ENCODE results near the gene GPC6.

GPC6 gene

GRCh38 chr13:93865235-93865634 lies 638.6 kb downstream of the GPC6 start:
- Histone ChIP-seq H3K9me2 (ENCODE audit: low read depth, low read length) (no peaks in the 10 kb centered on the region), H2AFZ (ENCODE audit: low read length) (no peak overlapping the region), H3K4me1 (ENCODE audit: insufficient read depth, low read length, severe bottlenecking) (no peaks in the 10 kb centered on the region), H3K9ac (ENCODE audit: low read length) (no peak overlapping the region), H3K36me3 (ENCODE audit: insufficient read depth, low read length) (no peaks in the 10 kb centered on the region), H3K27ac (ENCODE audit: low read depth, low read length, poor library complexity, severe bottlenecking) (no peak overlapping the region), H3K4me2 (ENCODE audit: low read length) (no peak overlapping the region), H3K4me3 (ENCODE audit: low read depth, low read length, poor library complexity, severe bottlenecking) (no peak overlapping the region), H3K27me3 (ENCODE audit: insufficient read depth, low read length) (no peaks in the 10 kb centered on the region), H4K20me1 (ENCODE audit: insufficient read depth, low read length) (no peaks in the 10 kb centered on the region), H3K9me3 (ENCODE audit: low read length) (no peaks in the 10 kb centered on the region), H3F3A (ENCODE audit: insufficient read depth, low read length) (no peaks in the 10 kb centered on the region), H3K79me2 (ENCODE audit: insufficient read depth, low read length) (no peaks in the 10 kb centered on the region)
- TF ChIP-seq CTCF (IDR thresholded peaks at IDR 0.05; ENCODE audit: low read length) (no peak), EZH2 (IDR thresholded peaks at IDR 0.05; ENCODE audit: borderline replicate concordance, low read length) (no peak)

- H3K27ac ChIP-seq (ENCODE audit: low read depth, low read length, poor library complexity, severe bottlenecking): no peak overlapping the region
- H3K9me2 ChIP-seq (ENCODE audit: low read depth, low read length): no peaks in the 10 kb centered on the region
- no peaks in the 10 kb centered on the region for H3K4me1 ChIP-seq (ENCODE audit: insufficient read depth, low read length, severe bottlenecking)
- H3K9ac ChIP-seq (ENCODE audit: low read length): no peak overlapping the region
- TF ChIP-seq EZH2 (IDR thresholded peaks at IDR 0.05; ENCODE audit: borderline replicate concordance, low read length) (no peak), CTCF (IDR thresholded peaks at IDR 0.05; ENCODE audit: low read length) (no peak)
- H3K27me3 ChIP-seq (ENCODE audit: insufficient read depth, low read length): no peaks in the 10 kb centered on the region
- no peak overlapping the region for H3K4me2 ChIP-seq (ENCODE audit: low read length)
- no peaks in the 10 kb centered on the region for H3K36me3 ChIP-seq (ENCODE audit: insufficient read depth, low read length)
- no peak overlapping the region for H3K4me3 ChIP-seq (ENCODE audit: low read depth, low read length, poor library complexity, severe bottlenecking)
- H4K20me1 ChIP-seq (ENCODE audit: insufficient read depth, low read length): no peaks in the 10 kb centered on the region
- no peaks in the 10 kb centered on the region for H3K9me3 ChIP-seq (ENCODE audit: low read length)
- H2AFZ ChIP-seq (ENCODE audit: low read length): no peak overlapping the region
- H3F3A ChIP-seq (ENCODE audit: insufficient read depth, low read length): no peaks in the 10 kb centered on the region
- H3K79me2 ChIP-seq (ENCODE audit: insufficient read depth, low read length): no peaks in the 10 kb centered on the region
Observed at GRCh38 chr13:93867481-93867880, 640.9 kb downstream of the GPC6 start.

- Histone ChIP-seq H3K4me2 (ENCODE audit: low read length) (no peak overlapping the region), H3K9me3 (ENCODE audit: low read length) (no peaks in the 10 kb centered on the region), H3K27me3 (ENCODE audit: insufficient read depth, low read length) (no peaks in the 10 kb centered on the region), H3K4me3 (ENCODE audit: low read depth, low read length, poor library complexity, severe bottlenecking) (no peak overlapping the region), H3K36me3 (ENCODE audit: insufficient read depth, low read length) (no peaks in the 10 kb centered on the region), H3F3A (ENCODE audit: insufficient read depth, low read length) (no peaks in the 10 kb centered on the region), H3K4me1 (ENCODE audit: insufficient read depth, low read length, severe bottlenecking) (no peaks in the 10 kb centered on the region), H3K9me2 (ENCODE audit: low read depth, low read length) (no peaks in the 10 kb centered on the region; the same call in 1 of the 2 replicates), H2AFZ (ENCODE audit: low read length) (no peak overlapping the region), H3K27ac (ENCODE audit: low read depth, low read length, poor library complexity, severe bottlenecking) (no peak overlapping the region), H4K20me1 (ENCODE audit: insufficient read depth, low read length) (no peaks in the 10 kb centered on the region), H3K79me2 (ENCODE audit: insufficient read depth, low read length) (no peaks in the 10 kb centered on the region), H3K9ac (ENCODE audit: low read length) (no peak overlapping the region)
- TF ChIP-seq EZH2 (IDR thresholded peaks at IDR 0.05; ENCODE audit: borderline replicate concordance, low read length) (no peak), CTCF (IDR thresholded peaks at IDR 0.05; ENCODE audit: low read length) (no peak)
Observed at GRCh38 chr13:93872376-93872775, 645.8 kb downstream of the GPC6 start.

Measured in OCI-LY1 (cell line).